GM12892 (cell line): ENCODE data around the gene TCF12.

ENCODE experiments used
- POLR2A ChIP-seq: IDR thresholded peaks from 2 replicates; pipeline ENCODE4 v1.6.1; 2011; ENCODE audit warnings: low read depth, low read length, control low read depth
- POLR2AphosphoS5 ChIP-seq: IDR thresholded peaks from 2 replicates; pipeline ENCODE4 v1.6.1; 2011; ENCODE audit warnings: low read depth, low read length, control low read depth

DNA sequence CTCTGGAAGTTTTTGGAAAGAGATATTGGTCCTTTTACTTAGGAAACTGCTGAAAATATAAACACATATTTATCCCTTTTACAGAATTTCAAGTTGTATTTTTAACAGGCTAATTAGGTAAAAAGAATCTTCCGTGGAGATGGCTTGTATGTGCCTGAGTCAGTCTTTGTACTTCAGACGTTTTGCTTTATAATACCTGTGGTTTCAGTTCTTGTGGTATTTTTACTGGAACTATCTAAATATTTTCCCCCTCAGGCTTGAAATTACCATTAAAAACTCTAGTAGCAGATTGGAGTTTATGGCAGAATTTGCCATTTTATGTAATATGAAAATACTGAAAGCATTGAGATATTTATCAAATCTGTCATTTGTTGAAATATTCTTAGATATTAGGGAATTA is 306.2 kb downstream of the TCF12 start:
- TF ChIP-seq POLR2A (no peak), POLR2AphosphoS5 (no peak)
